ENCODE measurements around the gene SGCB. TPM values are rescaled to one million over a fixed set of nuclear protein-coding genes. Genes with fewer than 3 reads are reported as not detected.

SGCB gene
- total and polyA plus RNA-seq, 11 donors, result 17.4 to 111 (median 72.5) TPM

DNA sequence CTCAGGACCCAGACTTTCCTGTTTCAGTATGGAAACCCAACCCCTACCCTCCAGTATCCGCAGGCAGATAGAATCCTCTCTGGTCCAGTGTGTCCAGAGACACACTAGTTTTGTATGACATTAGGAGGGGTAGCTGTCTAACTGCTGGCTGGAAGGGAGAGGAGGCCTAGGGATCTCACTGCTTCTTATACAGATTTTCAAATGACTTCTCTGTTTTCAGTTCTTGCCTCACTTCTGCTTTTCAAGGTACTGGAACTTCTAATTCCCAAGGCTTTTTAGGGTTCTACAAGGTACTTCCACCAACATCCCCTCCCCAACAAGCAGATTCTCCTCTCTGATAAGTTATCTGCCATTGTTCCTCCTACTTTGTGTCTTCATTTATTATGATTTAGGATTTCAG lies 6.1 kb downstream of the SGCB start:
- 85 to 94% (median 88%) methylated on average over 1 of the region's 1 CpG for WGBS, 4 donors
- peaks cover 0 to 63% (median 38%) of the 10 kb centered on the region in 9 donors for H3K36me3 ChIP-seq

DNA sequence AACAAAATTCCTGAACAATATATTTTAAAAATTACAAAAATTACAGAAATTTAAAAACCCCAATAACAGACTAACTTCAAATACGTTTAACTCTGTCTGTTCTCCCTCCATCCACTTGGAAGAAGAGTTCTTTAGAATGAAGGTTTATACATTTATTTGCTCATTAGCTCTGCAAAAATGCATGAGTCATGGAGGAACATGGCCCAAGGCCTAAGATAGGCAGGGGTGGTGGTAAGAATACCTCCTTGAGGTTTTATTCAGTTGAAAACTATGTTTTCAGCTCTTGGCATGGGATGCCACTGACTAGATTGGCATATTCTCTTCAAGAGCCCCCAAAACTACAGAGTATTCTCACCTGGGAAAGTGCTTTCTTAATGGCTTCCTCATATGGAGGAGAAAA lies 9.1 kb downstream of the SGCB start:
- Histone ChIP-seq H3K27me3 (no peaks in the 10 kb centered on the region), H3K9me3 (no peaks in the 10 kb centered on the region), H3K36me3 (peaks cover 0 to 92% (median 60%) of the 10 kb centered on the region in 9 donors), H3K4me3 (no peak overlapping the region), H3K4me1 (peaks cover 0 to 7% (median 0%) of the 10 kb centered on the region in 12 donors), H3K27ac (no peak overlapping the region)
- no peak for ATAC-seq
- DNase-seq, result no peak
- TF ChIP-seq, protein P1, sequence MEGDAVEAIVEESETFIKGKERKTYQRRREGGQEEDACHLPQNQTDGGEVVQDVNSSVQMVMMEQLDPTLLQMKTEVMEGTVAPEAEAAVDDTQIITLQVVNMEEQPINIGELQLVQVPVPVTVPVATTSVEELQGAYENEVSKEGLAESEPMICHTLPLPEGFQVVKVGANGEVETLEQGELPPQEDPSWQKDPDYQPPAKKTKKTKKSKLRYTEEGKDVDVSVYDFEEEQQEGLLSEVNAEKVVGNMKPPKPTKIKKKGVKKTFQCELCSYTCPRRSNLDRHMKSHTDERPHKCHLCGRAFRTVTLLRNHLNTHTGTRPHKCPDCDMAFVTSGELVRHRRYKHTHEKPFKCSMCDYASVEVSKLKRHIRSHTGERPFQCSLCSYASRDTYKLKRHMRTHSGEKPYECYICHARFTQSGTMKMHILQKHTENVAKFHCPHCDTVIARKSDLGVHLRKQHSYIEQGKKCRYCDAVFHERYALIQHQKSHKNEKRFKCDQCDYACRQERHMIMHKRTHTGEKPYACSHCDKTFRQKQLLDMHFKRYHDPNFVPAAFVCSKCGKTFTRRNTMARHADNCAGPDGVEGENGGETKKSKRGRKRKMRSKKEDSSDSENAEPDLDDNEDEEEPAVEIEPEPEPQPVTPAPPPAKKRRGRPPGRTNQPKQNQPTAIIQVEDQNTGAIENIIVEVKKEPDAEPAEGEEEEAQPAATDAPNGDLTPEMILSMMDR (IDR thresholded peaks at IDR 0.05), result no peak
- TF ChIP-seq POLR2A (IDR thresholded peaks at IDR 0.05), result no peak
- intact Hi-C loops (cut with DNase I), result loop anchor here in 8 of 10 donors (5.0 to 10.0 kb wide), 3 partner anchors 132 to 197 kb away; no protein-coding TSS in a partner anchor
- 88 to 94% (median 91%) methylated on average over 1 of the region's 1 CpG for WGBS, 4 donors

More for the DNA sequence above, 6.1 kb downstream of the SGCB start:
- TF ChIP-seq, protein P1 (IDR thresholded peaks at IDR 0.05), result no peak
- TF ChIP-seq POLR2A (IDR thresholded peaks at IDR 0.05), result no peak
- ATAC-seq (no peak), DNase-seq (no peak)
- intact Hi-C loops (cut with DNase I), result loop anchor here in 1 of 10 donors (10.0 kb wide), 1 partner anchor 1343 kb away; the partner anchor contains the start of gene FIP1L1
- Histone ChIP-seq H3K9me3 (no peaks in the 10 kb centered on the region), H3K27ac (no peak overlapping the region), H3K27me3 (no peaks in the 10 kb centered on the region), H3K4me3 (no peak overlapping the region), H3K4me1 (peaks cover 0 to 25% (median 14%) of the 10 kb centered on the region in 12 donors)

DNA sequence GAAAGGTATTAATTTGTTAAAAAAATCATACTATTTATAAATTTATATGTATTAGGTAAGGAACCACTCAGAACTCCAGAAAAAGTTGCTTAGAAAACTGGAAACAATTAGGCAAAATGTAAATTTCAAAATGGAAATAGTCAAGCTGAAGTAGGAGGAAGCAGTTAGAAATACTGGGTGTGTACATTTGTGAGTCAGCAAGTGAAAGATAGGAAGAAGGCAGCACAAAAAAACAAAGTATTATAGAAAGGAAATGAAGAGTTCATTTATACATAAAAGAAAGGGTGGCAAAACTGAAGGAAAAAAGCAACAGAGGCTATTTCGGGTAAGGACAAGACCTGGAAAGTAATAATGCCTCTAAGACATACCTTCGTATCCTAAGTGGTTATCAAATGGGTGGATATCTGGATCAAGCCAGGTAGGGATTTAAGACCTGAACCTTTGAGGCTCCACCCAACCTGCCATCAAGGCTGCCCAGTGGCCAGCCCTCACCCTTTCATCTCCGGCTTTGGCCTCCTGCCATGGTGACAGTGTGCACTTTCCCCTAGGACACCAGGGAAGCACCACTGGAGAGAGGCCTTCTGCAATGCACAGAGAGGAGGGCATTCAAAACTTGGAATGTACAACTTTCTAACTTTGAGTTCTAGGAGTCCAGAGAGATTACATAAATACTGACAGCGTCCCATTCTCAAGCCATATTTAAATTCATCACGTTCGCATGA lies 18.0 kb downstream of the SGCB start, which contains the start of gene LRRC66:
LRRC66 (minus strand) TSS at position 428 of the 722 bp plus-strand sequence. CDS start 2,750 bp downstream, outside the sequence.
- peak in 1 of 5 donors; percentile 33 for DNase-seq
- Histone ChIP-seq H3K27ac (no peak within 1 kb of the TSS), H3K27me3 (no peaks in the 10 kb centered on the region), H3K4me3 (no peak within 1 kb of the TSS), H3K4me1 (peaks cover 0 to 7% (median 0%) of the 10 kb centered on the region in 12 donors), H3K36me3 (peaks cover 0 to 78% (median 42%) of the 10 kb centered on the region in 9 donors), H3K9me3 (no peaks in the 10 kb centered on the region)
- ATAC-seq, result peak in 2 of 4 donors; percentile 38 to 45
- intact Hi-C loops (cut with DNase I), result loop anchor here in 3 of 10 donors (5.0 to 10.0 kb wide), 3 partner anchors 125 to 183 kb away; no protein-coding TSS in a partner anchor
- TF ChIP-seq, protein P1 (IDR thresholded peaks at IDR 0.05), result no peak
- no peak for TF ChIP-seq POLR2A (IDR thresholded peaks at IDR 0.05)
- 87 to 92% (median 89%) methylated on average over 6 of the region's 6 CpGs for WGBS, 4 donors

DNA sequence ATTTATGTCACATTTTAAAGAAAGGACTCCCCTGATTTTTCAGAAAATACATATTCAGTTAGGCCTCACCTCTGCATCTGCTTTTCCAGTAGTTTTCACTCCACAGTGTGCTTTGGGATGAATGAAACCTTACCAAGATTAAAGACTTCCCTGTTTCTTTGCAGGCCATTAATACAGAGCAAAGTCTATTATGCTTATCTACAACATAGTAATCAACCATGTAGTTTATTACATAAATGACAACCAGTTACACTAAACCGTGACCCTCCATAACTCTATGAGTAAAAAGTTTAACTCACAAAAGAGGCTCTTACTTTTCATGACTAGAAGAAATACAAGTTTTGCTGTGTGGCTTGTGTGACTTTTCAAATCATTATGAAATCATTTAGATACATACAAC lies 20.3 kb downstream of the SGCB start:
- DNase-seq, result no peak
- intact Hi-C loops (cut with DNase I), result no loop called here
- Histone ChIP-seq H3K36me3 (peaks cover 0 to 68% (median 22%) of the 10 kb centered on the region in 9 donors), H3K27ac (no peak overlapping the region), H3K4me3 (no peak overlapping the region), H3K4me1 (peaks cover 0 to 13% (median 0%) of the 10 kb centered on the region in 12 donors), H3K9me3 (no peaks in the 10 kb centered on the region), H3K27me3 (no peaks in the 10 kb centered on the region)
- no peak for ATAC-seq
- WGBS, 4 donors, result 43 to 56% (median 50%) methylated on average over 1 of the region's 1 CpG
- TF ChIP-seq, protein P1 (IDR thresholded peaks at IDR 0.05), result no peak
- TF ChIP-seq POLR2A (IDR thresholded peaks at IDR 0.05), result no peak
